Trophoblast cell (in vitro differentiated cells and primary cell): ENCODE results near the gene LILRB5.
"Not testable (repeated sequence)": the region's sequence is repeated elsewhere in the genome, so short reads cannot be mapped to it uniquely, and the experiment has no call there.

Experiments used
- DNase-seq, 2 donors: peaks; one replicate each; pipeline ENCODE4 v3.0.0-alpha.2; 2016
- H2AFZ ChIP-seq: 2 replicates; pipeline ENCODE4 v1.6.1; 2013; ENCODE audit warnings: low read length, moderate library complexity, mild to moderate bottlenecking; ENCODE audit not compliant: insufficient read depth, poor library complexity
- H2AK5ac ChIP-seq: 2 replicates; pipeline ENCODE4 v1.6.1; 2013; ENCODE audit warnings: mild to moderate bottlenecking, low read length
- H2BK120ac ChIP-seq: 2 replicates; pipeline ENCODE4 v1.6.1; 2013; ENCODE audit warnings: low read length, mild to moderate bottlenecking, moderate library complexity; ENCODE audit not compliant: insufficient read depth, poor library complexity
- H2BK12ac ChIP-seq: 2 replicates; pipeline ENCODE4 v1.6.1; 2013; ENCODE audit warnings: mild to moderate bottlenecking, low read length, moderate library complexity
- H2BK5ac ChIP-seq: 2 replicates; pipeline ENCODE4 v1.6.1; 2013; ENCODE audit warnings: low read length, low read depth, moderate library complexity, mild to moderate bottlenecking; ENCODE audit not compliant: poor library complexity
- H3K14ac ChIP-seq: 2 replicates; pipeline ENCODE4 v1.6.1; 2013; ENCODE audit warnings: mild to moderate bottlenecking, low read length
- H3K18ac ChIP-seq: 2 replicates; pipeline ENCODE4 v1.6.1; 2013; ENCODE audit warnings: mild to moderate bottlenecking, low read length
- H3K23ac ChIP-seq: 2 replicates; pipeline ENCODE4 v1.6.1; 2013; ENCODE audit warnings: low read length
- H3K27ac ChIP-seq: 2 replicates; pipeline ENCODE4 v1.5.1; 2013; ENCODE audit warnings: low read depth, mild to moderate bottlenecking, inconsistent platforms, low read length, moderate library complexity
- H3K27me3 ChIP-seq: 2 replicates; pipeline ENCODE4 v1.6.1; 2013; ENCODE audit warnings: inconsistent platforms, mild to moderate bottlenecking, low read length, moderate library complexity; ENCODE audit not compliant: insufficient read depth
- H3K36me3 ChIP-seq, 2 experiments: 1 replicate in 1 of 2; 2 replicates in 1 of 2; pipeline ENCODE4 v1.6.1; 2013; ENCODE audit warnings: low read length in 2 of 2, mild to moderate bottlenecking in 2 of 2, moderate library complexity in 1 of 2; ENCODE audit not compliant: insufficient read depth in 2 of 2, control insufficient read depth in 1 of 2
- H3K4ac ChIP-seq: 2 replicates; pipeline ENCODE4 v1.6.1; 2013; ENCODE audit warnings: low read depth, mild to moderate bottlenecking, low read length, moderate library complexity
- H3K4me1 ChIP-seq, 2 experiments: 1 replicate in 1 of 2; 2 replicates in 1 of 2; pipeline ENCODE4 v1.6.1; 2013; ENCODE audit warnings: low read length in 2 of 2, mild to moderate bottlenecking in 2 of 2, moderate library complexity in 1 of 2; ENCODE audit not compliant: insufficient read depth in 2 of 2, control insufficient read depth in 1 of 2
- H3K4me2 ChIP-seq: 2 replicates; pipeline ENCODE4 v1.6.1; 2013; ENCODE audit warnings: inconsistent platforms, mild to moderate bottlenecking, low read length, moderate library complexity
- H3K4me3 ChIP-seq: 2 replicates; pipeline ENCODE4 v1.5.1; 2013; ENCODE audit warnings: mild to moderate bottlenecking, low read depth, low read length, inconsistent platforms
- H3K79me1 ChIP-seq: one replicate; pipeline ENCODE4 v1.6.1; 2013; ENCODE audit warnings: low read length
- H3K79me2 ChIP-seq: 2 replicates; pipeline ENCODE4 v1.6.1; 2013; ENCODE audit warnings: low read length, mild to moderate bottlenecking; ENCODE audit not compliant: control insufficient read depth, insufficient read depth, poor library complexity
- H3K9ac ChIP-seq: 2 replicates; pipeline ENCODE4 v1.6.1; 2013; ENCODE audit warnings: mild to moderate bottlenecking, low read length
- H3K9me3 ChIP-seq: 2 replicates; pipeline ENCODE4 v1.6.1; 2013; ENCODE audit warnings: low read depth, mild to moderate bottlenecking, control low read depth, inconsistent platforms, low read length; ENCODE audit not compliant: insufficient read depth
- H4K12ac ChIP-seq: 2 replicates; pipeline ENCODE4 v1.6.1; 2013; ENCODE audit warnings: low read depth, mild to moderate bottlenecking, low read length, moderate library complexity
- H4K8ac ChIP-seq: 2 replicates; pipeline ENCODE4 v1.6.1; 2013; ENCODE audit warnings: low read depth, mild to moderate bottlenecking, low read length, moderate library complexity
- H4K91ac ChIP-seq: one replicate; pipeline ENCODE4 v1.6.1; 2013; ENCODE audit warnings: low read depth, mild to moderate bottlenecking, low read length, moderate library complexity
- WGBS: extraction: QIAGEN DNeasy Blood & Tissue Kit; methylation state at CpG from one replicate; pipeline ENCODE4 v1.1.7; 2013; ENCODE audit warnings: missing lambda C conversion rate; ENCODE audit not compliant: insufficient read length, insufficient coverage; ENCODE audit errors: extremely low coverage; 5-methylcytosine and 5-hydroxymethylcytosine counted together

The LILRB5 gene

DNA sequence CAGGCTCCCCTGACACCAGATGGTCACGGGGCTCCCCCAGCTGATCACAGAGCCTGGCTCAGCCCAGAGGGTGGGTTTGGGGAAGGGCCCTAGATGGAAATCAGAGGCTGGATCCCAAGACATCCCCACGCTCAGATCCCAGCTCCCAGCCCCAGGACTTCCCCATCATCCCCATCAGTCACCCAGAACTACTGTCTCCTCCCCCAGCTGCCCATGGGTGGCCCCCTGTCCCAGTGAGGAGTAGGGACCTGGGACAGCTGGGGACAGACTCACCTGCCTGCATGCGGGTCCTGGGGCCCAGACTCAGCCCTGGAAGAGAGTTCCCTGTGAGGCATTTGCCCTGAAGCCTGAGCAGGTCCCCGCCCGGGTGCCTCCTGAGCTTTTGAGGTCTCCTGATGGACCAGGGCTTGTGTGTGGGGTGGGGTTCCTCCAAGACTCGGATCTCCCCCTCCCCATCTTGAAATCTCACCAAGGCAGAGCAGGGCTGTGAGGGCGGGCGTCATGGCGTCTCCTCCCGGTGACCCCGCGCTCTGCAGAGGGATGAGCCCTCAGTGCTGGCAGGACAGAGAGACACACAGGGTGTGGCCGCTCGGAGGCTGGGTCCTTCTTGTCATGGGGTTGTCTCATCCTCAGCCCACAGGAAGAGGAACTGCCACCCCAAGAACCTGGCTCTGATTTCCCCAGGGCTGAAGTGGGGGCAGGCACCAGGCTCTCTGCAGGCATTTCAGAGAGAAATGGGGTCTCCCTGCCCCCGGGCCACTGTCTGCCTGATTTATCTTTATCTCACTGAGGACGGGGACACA lies 34.4 kb downstream of the LILRB5 start, which contains the start of gene LILRB3:
TSS of gene LILRB3 (minus strand) at position 534 of the 803 bp plus-strand sequence. CDS start at position 503, 31 bp downstream.
- no CpG with 5 or more reads among the region's 16 CpGs for WGBS
- H2BK5ac ChIP-seq, H2BK12ac ChIP-seq: not testable (repeated sequence)

DNA sequence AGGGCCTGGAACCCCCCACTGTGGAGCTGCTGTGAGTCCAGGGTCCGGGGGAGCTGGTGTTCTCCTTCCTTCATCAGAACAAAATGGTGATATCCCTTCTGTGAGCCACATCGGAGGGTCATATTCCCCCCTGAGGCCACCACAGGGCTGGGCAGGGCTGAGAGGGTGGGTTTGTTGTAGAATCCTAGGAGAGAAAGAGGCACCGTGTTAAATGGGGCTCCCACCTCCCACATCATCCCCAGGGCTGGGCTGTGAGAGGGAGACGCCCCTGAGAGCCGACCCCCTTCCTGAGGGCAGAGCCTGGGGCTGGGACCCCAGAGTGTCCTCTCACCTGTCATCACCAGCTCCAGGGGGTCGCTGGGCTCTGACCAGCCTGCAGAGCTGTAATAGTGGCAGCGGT lies 35.1 kb downstream of the LILRB5 start:
- WGBS = no CpG with 5 or more reads among the region's 7 CpGs
- not testable (repeated sequence) for H3K4me2 ChIP-seq, DNase-seq

More for the DNA sequence above, 34.4 kb downstream of the LILRB5 start, which contains the start of gene LILRB3:
- H4K8ac ChIP-seq, H3K4me2 ChIP-seq, H3K23ac ChIP-seq, H3K27me3 ChIP-seq, H3K9ac ChIP-seq, H2BK120ac ChIP-seq, H2AFZ ChIP-seq, H3K79me2 ChIP-seq, DNase-seq, H3K4ac ChIP-seq, H3K14ac ChIP-seq, H2AK5ac ChIP-seq, H3K4me3 ChIP-seq, H3K18ac ChIP-seq, H3K4me1 ChIP-seq, H4K91ac ChIP-seq, H3K9me3 ChIP-seq, H3K79me1 ChIP-seq, H3K27ac ChIP-seq, H3K36me3 ChIP-seq, H4K12ac ChIP-seq: not testable (repeated sequence)

DNA sequence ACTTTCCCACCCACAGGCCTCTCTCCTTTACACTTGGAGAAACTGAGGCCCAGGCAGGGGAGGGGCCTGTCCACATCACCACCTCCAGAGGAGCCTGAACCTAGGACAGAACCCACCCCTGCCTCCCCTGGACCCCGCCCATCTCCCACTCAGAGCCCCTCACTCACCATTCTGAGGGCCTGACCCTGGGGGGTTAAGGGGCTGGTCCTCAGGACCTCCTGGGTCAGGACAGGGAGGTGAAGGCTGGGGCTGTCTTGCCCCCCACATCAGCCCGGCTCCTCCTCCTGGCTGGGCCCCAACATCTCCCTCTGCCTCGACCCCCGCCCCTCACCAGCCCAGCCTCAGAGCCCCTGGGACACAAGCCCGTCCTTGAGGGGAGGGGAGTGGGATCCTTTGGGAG lies 37.4 kb downstream of the LILRB5 start:
- H3K79me1 ChIP-seq, H2BK12ac ChIP-seq, H3K4ac ChIP-seq, H3K4me2 ChIP-seq, H3K23ac ChIP-seq, H3K36me3 ChIP-seq, H4K12ac ChIP-seq, H3K9me3 ChIP-seq, H2AFZ ChIP-seq, H2BK5ac ChIP-seq, H3K27ac ChIP-seq, H2AK5ac ChIP-seq, H4K8ac ChIP-seq, H3K18ac ChIP-seq, H3K27me3 ChIP-seq, DNase-seq, H3K4me3 ChIP-seq, H2BK120ac ChIP-seq, H3K14ac ChIP-seq, H3K9ac ChIP-seq, H3K79me2 ChIP-seq, H4K91ac ChIP-seq: not testable (repeated sequence)
- H3K4me1 ChIP-seq = peaks cover 11% of the 10 kb centered on the region in 2 experiments
- WGBS = no CpG with 5 or more reads among the region's 5 CpGs

More for the DNA sequence above, 35.1 kb downstream of the LILRB5 start:
- not testable (repeated sequence) for H4K12ac ChIP-seq, H3K27ac ChIP-seq, H3K27me3 ChIP-seq, H3K4ac ChIP-seq, H3K79me2 ChIP-seq, H3K4me1 ChIP-seq, H2BK12ac ChIP-seq, H3K4me3 ChIP-seq, H4K91ac ChIP-seq, H2BK120ac ChIP-seq, H3K79me1 ChIP-seq, H2AK5ac ChIP-seq, H3K36me3 ChIP-seq, H2AFZ ChIP-seq, H3K9ac ChIP-seq, H3K9me3 ChIP-seq, H3K23ac ChIP-seq, H3K14ac ChIP-seq, H4K8ac ChIP-seq, H3K18ac ChIP-seq, H2BK5ac ChIP-seq

DNA sequence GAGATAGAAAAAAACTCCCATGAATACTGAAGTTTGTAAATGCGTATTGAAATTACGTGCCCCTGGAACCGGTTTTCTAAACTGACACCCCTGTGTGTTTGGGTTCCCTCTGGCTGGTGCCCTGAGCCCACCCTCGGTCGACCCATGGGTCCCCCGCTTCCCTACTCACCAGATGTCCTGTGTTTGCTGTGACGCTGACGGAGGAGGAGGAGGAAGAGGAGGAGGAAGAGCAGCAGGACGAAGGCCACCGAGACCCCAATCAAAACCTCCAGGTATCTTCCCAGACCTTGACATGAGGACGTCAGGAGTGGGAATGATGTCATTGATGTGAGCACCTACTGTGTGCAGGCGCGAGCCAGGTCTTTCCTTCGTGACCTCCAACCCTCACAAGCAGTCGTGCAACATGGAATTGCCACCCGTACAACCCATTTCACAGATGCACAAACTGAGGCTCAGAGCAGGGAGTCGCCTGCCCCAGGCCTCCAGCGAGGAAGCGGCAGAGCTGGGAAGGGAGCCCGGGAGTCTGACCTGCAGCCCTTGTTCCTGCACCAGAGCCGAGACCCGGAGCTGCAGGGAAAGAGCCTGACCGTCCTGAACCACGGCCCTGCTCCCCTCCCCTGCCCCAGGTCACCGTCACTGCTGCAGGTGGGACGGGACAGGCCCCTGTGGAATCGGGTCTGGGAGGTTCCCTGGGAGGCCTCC lies 38.0 kb downstream of the LILRB5 start:
- Histone ChIP-seq H2AFZ (no peak overlapping the region), H3K9ac (no peak overlapping the region), H2AK5ac (no peak overlapping the region), H4K8ac (no peak overlapping the region), H3K4me3 (no peak overlapping the region), H3K4me2 (no peak overlapping the region), H3K18ac (no peak overlapping the region), H3K79me2 (no peaks in the 10 kb centered on the region), H3K27ac (no peak overlapping the region), H3K79me1 (no peaks in the 10 kb centered on the region), H4K91ac (no peak overlapping the region), H2BK5ac (no peak overlapping the region), H3K4me1 (peaks cover 11% of the 10 kb centered on the region in 2 experiments), H3K14ac (no peak overlapping the region), H4K12ac (no peak overlapping the region), H3K23ac (no peak overlapping the region), H3K9me3 (no peaks in the 10 kb centered on the region), H2BK120ac (no peak overlapping the region), H2BK12ac (no peak overlapping the region), H3K27me3 (no peaks in the 10 kb centered on the region), H3K4ac (no peak overlapping the region), H3K36me3 (peaks cover 6 to 7% of the 10 kb centered on the region in 2 experiments)
- no CpG with 5 or more reads among the region's 27 CpGs for whole genome bisulfite sequencing
- DNase-seq = no peak
